ENCODE data around the gene PPFIBP1. TPM values are rescaled to one million over a fixed set of nuclear protein-coding genes. Genes with fewer than 3 reads are reported as not detected.
"Not testable (repeated sequence)": the region's sequence is repeated elsewhere in the genome, so short reads cannot be mapped to it uniquely, and the experiment has no call there.

Gene PPFIBP1
- total RNA-seq, 1 donor from 2014 or later, result 81.5 TPM

GRCh38 chr12:27622436-27623195 lies 98.6 kb downstream of the PPFIBP1 start:
- DNase-seq (ENCODE audit: low read depth), result no peak

GRCh38 chr12:27623645-27624044 lies 99.6 kb downstream of the PPFIBP1 start:
- no peak for DNase-seq (ENCODE audit: low read depth)
- no peak for TF ChIP-seq CTCF (conservative IDR thresholded peaks at IDR 0.05; ENCODE audit: low read depth, low read length)

More at GRCh38 chr12:27622436-27623195, 98.6 kb downstream of the PPFIBP1 start:
- H3K4me3 ChIP-seq (ENCODE audit: low read depth, low read length), result no peak overlapping the region
- TF ChIP-seq CTCF (conservative IDR thresholded peaks at IDR 0.05; ENCODE audit: low read depth, low read length), result no peak

GRCh38 chr12:27624586-27624985 lies 100.6 kb downstream of the PPFIBP1 start:
- TF ChIP-seq CTCF (conservative IDR thresholded peaks at IDR 0.05; ENCODE audit: low read depth, low read length), result no peak
- DNase-seq (ENCODE audit: low read depth), result no peak
- H3K4me3 ChIP-seq (ENCODE audit: low read depth, low read length), result no peak overlapping the region

More at GRCh38 chr12:27623645-27624044, 99.6 kb downstream of the PPFIBP1 start:
- H3K4me3 ChIP-seq (ENCODE audit: low read depth, low read length), result no peak overlapping the region

- DNase-seq (ENCODE audit: low read depth), result no peak
- TF ChIP-seq CTCF (conservative IDR thresholded peaks at IDR 0.05; ENCODE audit: low read depth, low read length), result no peak
- no peak overlapping the region for H3K4me3 ChIP-seq (ENCODE audit: low read depth, low read length)
These were observed 103.3 kb downstream of the PPFIBP1 start for GRCh38 chr12:27627123-27627852.

GRCh38 chr12:27627853-27628469 lies 104.0 kb downstream of the PPFIBP1 start:
- not testable (repeated sequence) for H3K4me3 ChIP-seq (ENCODE audit: low read depth, low read length); DNase-seq (ENCODE audit: low read depth)

- DNase-seq (ENCODE audit: low read depth), result not testable (repeated sequence)
These were observed 106.2 kb downstream of the PPFIBP1 start for GRCh38 chr12:27630219-27630618.

GRCh38 chr12:27631365-27631764 lies 107.4 kb downstream of the PPFIBP1 start:
- H3K4me3 ChIP-seq (ENCODE audit: low read depth, low read length), result no peak overlapping the region
- no peak for DNase-seq (ENCODE audit: low read depth)
- no peak for TF ChIP-seq CTCF (conservative IDR thresholded peaks at IDR 0.05; ENCODE audit: low read depth, low read length)

More at GRCh38 chr12:27630219-27630618, 106.2 kb downstream of the PPFIBP1 start:
- not testable (repeated sequence) for H3K4me3 ChIP-seq (ENCODE audit: low read depth, low read length)
